ENCODE results near the gene SHMT2.

DNA sequence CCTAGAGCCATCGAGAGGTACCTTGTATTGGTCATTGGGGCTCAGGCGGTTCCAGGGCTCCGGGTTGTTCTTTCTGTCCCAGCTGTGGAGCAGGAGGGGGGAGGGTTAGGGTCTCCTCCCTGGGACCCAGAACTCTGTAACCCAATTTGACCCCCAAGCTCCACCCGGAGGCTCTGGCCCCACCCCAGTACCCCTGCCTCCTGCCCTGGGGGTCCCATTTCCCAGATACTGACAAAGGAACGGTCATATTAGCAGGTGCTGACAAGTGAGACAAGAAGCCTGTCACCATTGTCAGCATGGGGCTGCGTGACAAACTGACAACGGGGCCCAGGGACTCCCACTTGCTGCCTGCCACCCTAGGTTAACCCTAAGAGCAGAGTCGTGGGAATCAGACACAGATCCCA, 6.2 kb downstream of the SHMT2 start:
- no peak for TF ChIP-seq POLR2A (IDR thresholded peaks at IDR 0.05; ENCODE audit: low read depth, low read length)
- no peak for TF ChIP-seq SPI1 (IDR thresholded peaks at IDR 0.05; ENCODE audit: low read depth, low read length)
- TF ChIP-seq TAF1 (IDR thresholded peaks at IDR 0.05; ENCODE audit: low read depth, low read length), result no peak
- no peak for TF ChIP-seq POLR2AphosphoS5 (IDR thresholded peaks at IDR 0.05; ENCODE audit: low read depth, low read length)

Data from GM12891 (cell line).